Measurements from ENCODE around the gene RAB3A. TPM values are rescaled to one million over a fixed set of nuclear protein-coding genes. Genes with fewer than 3 reads are reported as not detected.

RAB3A gene
- total RNA-seq, 1 experiment from 2014 or later, result 1.0 TPM

GRCh38 chr19:18160493-18160970, 43.3 kb downstream of the RAB3A start:
- H3K27ac ChIP-seq (ENCODE audit: low read length), result no peak overlapping the region
- intact Hi-C loops (cut with micrococcal nuclease; ENCODE audit: unreplicated experiment), result loop anchor here (10.0 kb wide), 1 partner anchor 46 kb away; no protein-coding TSS in a partner anchor
- DNase-seq (ENCODE audit: low read depth, low spot score) (no peak), ATAC-seq (peak; percentile 20)
- no TSS peak for BruUV-seq (replicated peaks)
- POLR2A ChIA-PET, result no interaction called here
- CTCF ChIA-PET, result interaction anchor here (0.5 to 0.6 kb wide), 2 partner anchors 48 to 429 kb away, joined by 4 to 8 read pairs; no protein-coding TSS in a partner anchor
- no peak for TF ChIP-seq TCF7L2 (IDR thresholded peaks at IDR 0.05; ENCODE audit: low read depth, low read length)
- TF ChIP-seq POLR2AphosphoS5 (IDR thresholded peaks at IDR 0.05; ENCODE audit: low read depth, low read length), result no peak
- TF ChIP-seq, protein P1, sequence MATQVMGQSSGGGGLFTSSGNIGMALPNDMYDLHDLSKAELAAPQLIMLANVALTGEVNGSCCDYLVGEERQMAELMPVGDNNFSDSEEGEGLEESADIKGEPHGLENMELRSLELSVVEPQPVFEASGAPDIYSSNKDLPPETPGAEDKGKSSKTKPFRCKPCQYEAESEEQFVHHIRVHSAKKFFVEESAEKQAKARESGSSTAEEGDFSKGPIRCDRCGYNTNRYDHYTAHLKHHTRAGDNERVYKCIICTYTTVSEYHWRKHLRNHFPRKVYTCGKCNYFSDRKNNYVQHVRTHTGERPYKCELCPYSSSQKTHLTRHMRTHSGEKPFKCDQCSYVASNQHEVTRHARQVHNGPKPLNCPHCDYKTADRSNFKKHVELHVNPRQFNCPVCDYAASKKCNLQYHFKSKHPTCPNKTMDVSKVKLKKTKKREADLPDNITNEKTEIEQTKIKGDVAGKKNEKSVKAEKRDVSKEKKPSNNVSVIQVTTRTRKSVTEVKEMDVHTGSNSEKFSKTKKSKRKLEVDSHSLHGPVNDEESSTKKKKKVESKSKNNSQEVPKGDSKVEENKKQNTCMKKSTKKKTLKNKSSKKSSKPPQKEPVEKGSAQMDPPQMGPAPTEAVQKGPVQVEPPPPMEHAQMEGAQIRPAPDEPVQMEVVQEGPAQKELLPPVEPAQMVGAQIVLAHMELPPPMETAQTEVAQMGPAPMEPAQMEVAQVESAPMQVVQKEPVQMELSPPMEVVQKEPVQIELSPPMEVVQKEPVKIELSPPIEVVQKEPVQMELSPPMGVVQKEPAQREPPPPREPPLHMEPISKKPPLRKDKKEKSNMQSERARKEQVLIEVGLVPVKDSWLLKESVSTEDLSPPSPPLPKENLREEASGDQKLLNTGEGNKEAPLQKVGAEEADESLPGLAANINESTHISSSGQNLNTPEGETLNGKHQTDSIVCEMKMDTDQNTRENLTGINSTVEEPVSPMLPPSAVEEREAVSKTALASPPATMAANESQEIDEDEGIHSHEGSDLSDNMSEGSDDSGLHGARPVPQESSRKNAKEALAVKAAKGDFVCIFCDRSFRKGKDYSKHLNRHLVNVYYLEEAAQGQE (IDR thresholded peaks at IDR 0.05; ENCODE audit: insufficient read depth in 1 of 2, low read depth in 2 of 2, low read length in 1 of 2), result no peak
- no peak for TF ChIP-seq SIN3A (IDR thresholded peaks at IDR 0.05; ENCODE audit: borderline replicate concordance, insufficient read depth, low read depth, low read length)
- no peak for TF ChIP-seq CTCF (IDR thresholded peaks at IDR 0.05)
- peaks cover 18% of the 10 kb centered on the region for H3K4me1 ChIP-seq (ENCODE audit: control insufficient read depth, insufficient read depth, low read length)
- H3K27me3 ChIP-seq (ENCODE audit: control insufficient read depth, insufficient read depth, low read length), result no peaks in the 10 kb centered on the region
- no peak overlapping the region for H3K4me3 ChIP-seq (ENCODE audit: low read depth in 2 of 2, low read length in 2 of 2)
- in situ Hi-C loops (cut with HindIII; ENCODE audit: low pct_unique_long_range_greater_than_20kb, low sequenced_read_pairs), result no loop called here
- no peaks in the 10 kb centered on the region for H3K9me3 ChIP-seq (ENCODE audit: control insufficient read depth, insufficient read depth, low read depth, low read length)
- H3K36me3 ChIP-seq (ENCODE audit: control insufficient read depth, insufficient read depth, low read length), result no peaks in the 10 kb centered on the region; the same call in 1 of the 2 replicates

DNA sequence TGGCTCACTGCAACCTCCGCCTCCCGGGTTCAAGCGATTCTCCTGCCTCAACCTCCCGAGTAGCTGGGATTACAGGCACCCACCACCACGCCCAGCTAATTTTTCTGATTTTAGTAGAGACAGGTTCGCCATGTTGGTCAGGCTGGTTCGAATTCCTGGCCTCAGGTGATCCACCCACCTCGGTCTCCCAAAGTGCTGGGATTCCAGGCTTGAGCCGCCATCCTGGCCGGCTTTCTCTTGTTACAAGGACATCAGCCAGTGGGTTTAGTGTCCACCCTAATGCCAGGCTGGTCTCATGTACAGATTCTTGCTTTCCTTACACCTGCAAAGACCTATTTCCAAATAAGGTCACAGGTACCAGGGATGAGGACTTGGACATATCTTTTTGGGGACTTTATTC, 44.0 kb downstream of the RAB3A start:
- H3K36me3 ChIP-seq (ENCODE audit: control insufficient read depth, insufficient read depth, low read length), result no peaks in the 10 kb centered on the region; the same call in 1 of the 2 replicates
- POLR2A ChIA-PET, result no interaction called here
- no TSS peak for BruUV-seq (replicated peaks)

More for the DNA sequence above, 44.0 kb downstream of the RAB3A start:
- no peak for DNase-seq (ENCODE audit: low read depth, low spot score)
- in situ Hi-C loops (cut with HindIII; ENCODE audit: low pct_unique_long_range_greater_than_20kb, low sequenced_read_pairs) (no loop called here), intact Hi-C loops (cut with micrococcal nuclease; ENCODE audit: unreplicated experiment) (loop anchor here (10.0 kb wide), 1 partner anchor 45 kb away; no protein-coding TSS in a partner anchor)
- no peak for ATAC-seq
- peaks cover 18% of the 10 kb centered on the region for H3K4me1 ChIP-seq (ENCODE audit: control insufficient read depth, insufficient read depth, low read length)
- H3K4me3 ChIP-seq (ENCODE audit: low read depth in 2 of 2, low read length in 2 of 2), result no peak overlapping the region
- CTCF ChIA-PET, result no interaction called here
- H3K27me3 ChIP-seq (ENCODE audit: control insufficient read depth, insufficient read depth, low read length), result no peaks in the 10 kb centered on the region
- no peak for TF ChIP-seq CTCF (IDR thresholded peaks at IDR 0.05)
- TF ChIP-seq POLR2AphosphoS5 (IDR thresholded peaks at IDR 0.05; ENCODE audit: low read depth, low read length), result no peak
- TF ChIP-seq, protein P1 (IDR thresholded peaks at IDR 0.05; ENCODE audit: insufficient read depth in 1 of 2, low read depth in 2 of 2, low read length in 1 of 2), result no peak
- TF ChIP-seq TCF7L2 (IDR thresholded peaks at IDR 0.05; ENCODE audit: low read depth, low read length), result no peak
- TF ChIP-seq SIN3A (IDR thresholded peaks at IDR 0.05; ENCODE audit: borderline replicate concordance, insufficient read depth, low read depth, low read length), result no peak
- no peak overlapping the region for H3K27ac ChIP-seq (ENCODE audit: low read length)
- no peaks in the 10 kb centered on the region for H3K9me3 ChIP-seq (ENCODE audit: control insufficient read depth, insufficient read depth, low read depth, low read length)

Data from Panc1 (cell line).